NCI-H82 treated with DMSO at 0.1 percent for 48 hours (cell line): ENCODE measurements around the gene ICA1L.

Experiments used
- DNase-seq: peaks from one replicate; lab custom pipeline; 2025; ENCODE audit not compliant: unreplicated experiment; lab: John Stamatoyannopoulos, UW

ICA1L gene

GRCh38 chr2:202743613-202744012 is 128.0 kb downstream of the ICA1L start:
- DNase-seq, result no peak

GRCh38 chr2:202736826-202737225 is 134.7 kb downstream of the ICA1L start:
- no peak for DNase-seq

- DNase-seq, result no peak
Observed at GRCh38 chr2:202726070-202726469, 145.5 kb downstream of the ICA1L start.

- DNase-seq, result no peak
Observed at GRCh38 chr2:202723746-202724145, 147.8 kb downstream of the ICA1L start.
